ENCODE data around the gene FREM1. TPM values are rescaled to one million over a fixed set of nuclear protein-coding genes. Genes with fewer than 3 reads are reported as not detected.

Gene FREM1
- total and polyA plus RNA-seq, 4 donors, result 6.9 to 18.9 (median 14.6) TPM

DNA sequence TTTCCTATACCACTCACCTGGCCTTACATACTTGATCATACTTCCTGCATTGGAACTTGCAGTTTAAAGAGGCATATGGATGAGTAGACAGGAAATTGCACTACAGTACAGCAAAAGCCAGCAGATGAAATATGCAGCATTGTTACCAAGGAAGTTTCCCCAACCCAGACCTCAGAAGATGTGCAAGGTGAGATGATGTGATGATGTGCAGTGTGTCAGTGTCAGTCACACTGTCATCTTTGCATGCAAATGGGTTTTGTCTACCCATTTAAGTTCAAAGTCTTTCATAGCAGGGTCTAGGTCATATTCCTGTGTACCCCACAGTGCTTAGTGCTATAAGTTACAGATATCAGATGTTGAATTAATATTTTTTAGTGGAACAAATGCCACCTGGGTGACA is 98.4 kb downstream of the FREM1 start:
- H3K9me3 ChIP-seq (ENCODE audit: control insufficient read depth, low read length), result no peaks in the 10 kb centered on the region
- no peaks in the 10 kb centered on the region for H3K27me3 ChIP-seq (ENCODE audit: control insufficient read depth in 1 of 2, insufficient read depth in 2 of 2, low read length in 1 of 2)
- peaks cover 0 to 2% of the 10 kb centered on the region in 2 donors for H3K36me3 ChIP-seq (ENCODE audit: control insufficient read depth in 1 of 2, insufficient read depth in 2 of 2, low read length in 1 of 2)
- no peaks in the 10 kb centered on the region for H3K4me1 ChIP-seq (ENCODE audit: control insufficient read depth in 1 of 2, insufficient read depth in 2 of 2, low read length in 2 of 2)
- no peak overlapping the region for H3K4me3 ChIP-seq (ENCODE audit: low read length in 2 of 2)
- ATAC-seq (ENCODE audit: low FRiP score) (no peak), DNase-seq (no peak)
- no peak overlapping the region for H3K27ac ChIP-seq (ENCODE audit: low read depth in 1 of 2, low read length in 2 of 2)
- intact Hi-C loops (cut with DNase I), result no loop called here

DNA sequence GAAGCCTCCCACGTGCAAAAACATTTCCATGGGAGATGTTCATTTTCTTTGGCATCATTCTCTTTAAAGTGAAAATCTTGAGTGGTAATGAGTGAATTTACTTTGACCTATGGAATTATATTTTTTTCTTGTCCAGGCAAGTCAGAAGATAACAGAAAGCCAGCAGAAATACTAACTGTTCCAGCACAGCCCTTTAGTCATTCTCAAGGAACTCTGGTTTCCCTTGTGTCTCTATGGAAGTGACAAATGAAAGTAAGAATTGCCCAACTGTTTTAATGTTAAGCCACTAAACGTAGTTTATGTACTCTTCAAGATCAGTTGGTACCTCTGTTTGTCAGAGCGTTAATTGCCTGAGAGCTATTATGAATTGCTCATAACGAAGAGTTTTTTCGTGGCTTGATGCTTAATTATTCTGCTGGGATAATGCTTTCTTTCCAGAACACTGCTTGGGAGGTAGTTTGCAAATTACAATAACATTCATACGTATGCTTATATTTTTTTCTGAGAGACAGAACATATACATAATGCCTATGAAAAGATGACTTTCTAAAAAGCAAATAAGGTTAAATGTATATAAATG is 103.2 kb downstream of the FREM1 start:
- Histone ChIP-seq H3K27me3 (ENCODE audit: control insufficient read depth in 1 of 2, insufficient read depth in 2 of 2, low read length in 1 of 2) (no peaks in the 10 kb centered on the region), H3K4me1 (ENCODE audit: control insufficient read depth in 1 of 2, insufficient read depth in 2 of 2, low read length in 2 of 2) (no peaks in the 10 kb centered on the region), H3K27ac (ENCODE audit: low read depth in 1 of 2, low read length in 2 of 2) (no peak overlapping the region), H3K36me3 (ENCODE audit: control insufficient read depth in 1 of 2, insufficient read depth in 2 of 2, low read length in 1 of 2) (peaks cover 0 to 4% of the 10 kb centered on the region in 2 donors), H3K9me3 (ENCODE audit: control insufficient read depth, low read length) (no peaks in the 10 kb centered on the region), H3K4me3 (ENCODE audit: low read length in 2 of 2) (no peak overlapping the region)
- 59 to 64% methylated on average over 6 of the region's 6 CpGs for WGBS, 2 donors
- ATAC-seq (ENCODE audit: low FRiP score) (no peak), DNase-seq (no peak)
- intact Hi-C loops (cut with DNase I), result no loop called here

DNA sequence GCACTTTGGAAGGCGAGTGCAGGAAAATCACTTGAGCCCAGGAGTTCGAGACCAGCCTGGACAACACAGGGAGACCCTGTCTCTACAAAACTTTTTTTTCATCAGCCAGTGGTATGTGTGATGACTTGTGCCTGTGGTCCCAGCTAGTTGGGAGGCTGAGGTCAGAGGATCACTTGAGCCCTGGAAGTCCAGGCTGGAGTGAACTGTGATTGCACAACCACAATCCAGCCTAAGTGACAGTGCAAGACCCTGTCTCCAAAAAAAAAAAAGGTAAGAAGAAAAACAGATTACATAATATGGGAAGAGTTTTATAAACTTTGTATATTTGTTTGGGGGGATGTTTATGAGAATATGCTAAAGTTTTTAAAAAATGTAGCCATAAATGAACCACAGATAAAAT is 111.2 kb downstream of the FREM1 start:
- Histone ChIP-seq H3K27ac (ENCODE audit: low read depth in 1 of 2, low read length in 2 of 2) (no peak overlapping the region), H3K9me3 (ENCODE audit: control insufficient read depth, low read length) (no peaks in the 10 kb centered on the region), H3K4me1 (ENCODE audit: control insufficient read depth in 1 of 2, insufficient read depth in 2 of 2, low read length in 2 of 2) (no peaks in the 10 kb centered on the region), H3K27me3 (ENCODE audit: control insufficient read depth in 1 of 2, insufficient read depth in 2 of 2, low read length in 1 of 2) (no peaks in the 10 kb centered on the region), H3K36me3 (ENCODE audit: control insufficient read depth in 1 of 2, insufficient read depth in 2 of 2, low read length in 1 of 2) (peaks cover 0 to 4% of the 10 kb centered on the region in 2 donors), H3K4me3 (ENCODE audit: low read length in 2 of 2) (no peak overlapping the region)
- intact Hi-C loops (cut with DNase I), result no loop called here
- DNase-seq, result no peak
- 94 to 98% methylated on average over 2 of the region's 2 CpGs for WGBS, 2 donors
- ATAC-seq (ENCODE audit: low FRiP score), result no peak

DNA sequence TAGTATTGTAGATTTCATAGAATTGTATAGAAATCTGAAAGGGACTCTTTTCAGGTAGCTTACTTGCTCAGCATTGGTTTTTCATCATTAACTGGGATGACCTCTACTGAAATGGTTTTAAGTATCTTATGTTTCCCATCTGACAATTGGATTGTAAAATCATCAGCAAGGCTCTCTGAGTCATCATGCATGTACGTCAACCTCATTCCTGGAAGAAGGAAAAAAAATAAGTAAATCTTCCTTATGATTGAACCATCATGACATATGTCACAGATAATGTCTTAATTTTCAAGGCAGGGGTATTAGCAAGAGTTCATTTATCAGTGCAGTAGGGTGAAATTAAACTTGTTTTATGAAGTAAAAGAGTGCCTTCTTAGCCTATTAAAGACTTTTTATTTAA is 112.8 kb downstream of the FREM1 start:
- no peaks in the 10 kb centered on the region for H3K4me1 ChIP-seq (ENCODE audit: control insufficient read depth in 1 of 2, insufficient read depth in 2 of 2, low read length in 2 of 2)
- no peaks in the 10 kb centered on the region for H3K9me3 ChIP-seq (ENCODE audit: control insufficient read depth, low read length)
- no peak for DNase-seq
- ATAC-seq (ENCODE audit: low FRiP score), result no peak
- no peaks in the 10 kb centered on the region for H3K27me3 ChIP-seq (ENCODE audit: control insufficient read depth in 1 of 2, insufficient read depth in 2 of 2, low read length in 1 of 2)
- WGBS, 2 donors, result 72 to 81% methylated on average over 1 of the region's 1 CpG
- H3K27ac ChIP-seq (ENCODE audit: low read depth in 1 of 2, low read length in 2 of 2), result no peak overlapping the region
- no peak overlapping the region for H3K4me3 ChIP-seq (ENCODE audit: low read length in 2 of 2)
- H3K36me3 ChIP-seq (ENCODE audit: control insufficient read depth in 1 of 2, insufficient read depth in 2 of 2, low read length in 1 of 2), result peaks cover 0 to 6% of the 10 kb centered on the region in 2 donors
- intact Hi-C loops (cut with DNase I), result no loop called here

DNA sequence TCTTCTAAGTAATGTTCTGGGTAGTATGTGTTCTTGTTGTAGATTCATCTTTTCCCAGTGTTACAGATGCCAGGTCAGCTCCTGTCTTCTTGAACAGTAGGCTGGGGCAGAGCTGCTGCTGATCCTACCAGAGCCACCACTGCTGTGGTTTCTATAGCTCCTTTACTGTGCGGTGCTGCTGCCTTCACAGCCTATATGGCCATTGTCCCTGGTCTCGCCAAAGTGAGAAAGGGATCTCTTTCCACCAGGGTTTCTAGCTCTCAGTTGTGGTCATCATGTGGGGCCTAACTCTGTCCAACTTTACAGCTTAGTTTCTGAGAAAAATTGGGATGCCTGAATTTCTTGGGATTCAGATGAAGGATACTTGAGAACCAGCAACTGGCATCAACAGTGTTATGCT is 116.8 kb downstream of the FREM1 start:
- Histone ChIP-seq H3K4me1 (ENCODE audit: control insufficient read depth in 1 of 2, insufficient read depth in 2 of 2, low read length in 2 of 2) (no peaks in the 10 kb centered on the region), H3K36me3 (ENCODE audit: control insufficient read depth in 1 of 2, insufficient read depth in 2 of 2, low read length in 1 of 2) (peaks cover 0 to 6% of the 10 kb centered on the region in 2 donors), H3K4me3 (ENCODE audit: low read length in 2 of 2) (no peak overlapping the region), H3K27ac (ENCODE audit: low read depth in 1 of 2, low read length in 2 of 2) (no peak overlapping the region), H3K9me3 (ENCODE audit: control insufficient read depth, low read length) (no peaks in the 10 kb centered on the region), H3K27me3 (ENCODE audit: control insufficient read depth in 1 of 2, insufficient read depth in 2 of 2, low read length in 1 of 2) (no peaks in the 10 kb centered on the region)
- intact Hi-C loops (cut with DNase I), result no loop called here
- DNase-seq (no peak), ATAC-seq (ENCODE audit: low FRiP score) (no peak)
- 94 to 97% methylated on average over 2 of the region's 2 CpGs for WGBS, 2 donors

DNA sequence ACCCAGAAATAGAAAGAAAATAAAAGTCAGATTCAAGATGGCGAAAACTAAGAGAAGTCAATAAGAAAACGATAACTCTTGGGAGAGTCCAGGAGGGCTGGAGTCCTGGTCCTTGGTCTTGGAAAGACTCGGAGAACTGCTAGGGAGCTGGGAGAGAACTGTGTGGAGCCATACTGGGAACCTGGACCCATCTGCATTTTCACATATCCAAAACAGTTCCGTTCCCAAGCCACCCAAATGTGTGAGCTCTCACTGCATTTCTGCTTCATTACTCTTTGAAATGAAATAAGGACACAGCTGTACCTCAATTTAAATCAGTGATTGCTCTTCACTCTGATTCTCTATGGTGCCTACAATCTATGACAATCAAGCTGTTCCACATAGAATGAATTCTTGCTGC is 119.6 kb downstream of the FREM1 start:
- H3K27me3 ChIP-seq (ENCODE audit: control insufficient read depth in 1 of 2, insufficient read depth in 2 of 2, low read length in 1 of 2), result no peaks in the 10 kb centered on the region
- ATAC-seq (ENCODE audit: low FRiP score), result no peak
- DNase-seq, result no peak
- H3K4me3 ChIP-seq (ENCODE audit: low read length in 2 of 2), result no peak overlapping the region
- intact Hi-C loops (cut with DNase I), result no loop called here
- WGBS, 2 donors, result 80 to 94% methylated on average over 4 of the region's 4 CpGs
- H3K9me3 ChIP-seq (ENCODE audit: control insufficient read depth, low read length), result no peaks in the 10 kb centered on the region
- no peaks in the 10 kb centered on the region for H3K4me1 ChIP-seq (ENCODE audit: control insufficient read depth in 1 of 2, insufficient read depth in 2 of 2, low read length in 2 of 2)
- H3K36me3 ChIP-seq (ENCODE audit: control insufficient read depth in 1 of 2, insufficient read depth in 2 of 2, low read length in 1 of 2), result peaks cover 0 to 2% of the 10 kb centered on the region in 2 donors
- no peak overlapping the region for H3K27ac ChIP-seq (ENCODE audit: low read depth in 1 of 2, low read length in 2 of 2)

DNA sequence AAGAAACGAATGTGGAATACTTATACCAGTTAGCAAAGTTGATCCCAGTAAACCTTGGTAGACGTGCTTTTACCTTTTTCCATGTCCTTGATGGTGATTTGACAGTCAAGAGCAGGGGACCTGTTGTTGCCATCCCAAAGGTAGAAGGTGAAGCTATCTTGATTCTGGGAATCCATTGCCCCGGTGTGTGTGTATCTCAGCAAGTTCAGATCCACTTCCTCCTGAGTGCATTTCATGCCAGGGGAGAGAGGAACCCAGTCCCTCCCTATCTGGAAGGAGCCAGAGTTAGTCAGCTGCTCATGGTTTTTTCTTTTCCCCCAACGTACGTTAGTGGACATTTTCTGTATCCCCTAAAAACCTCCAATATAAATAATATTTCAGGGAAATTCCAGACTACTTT is 121.4 kb downstream of the FREM1 start:
- 81 to 84% methylated on average over 5 of the region's 5 CpGs for WGBS, 2 donors

DNA sequence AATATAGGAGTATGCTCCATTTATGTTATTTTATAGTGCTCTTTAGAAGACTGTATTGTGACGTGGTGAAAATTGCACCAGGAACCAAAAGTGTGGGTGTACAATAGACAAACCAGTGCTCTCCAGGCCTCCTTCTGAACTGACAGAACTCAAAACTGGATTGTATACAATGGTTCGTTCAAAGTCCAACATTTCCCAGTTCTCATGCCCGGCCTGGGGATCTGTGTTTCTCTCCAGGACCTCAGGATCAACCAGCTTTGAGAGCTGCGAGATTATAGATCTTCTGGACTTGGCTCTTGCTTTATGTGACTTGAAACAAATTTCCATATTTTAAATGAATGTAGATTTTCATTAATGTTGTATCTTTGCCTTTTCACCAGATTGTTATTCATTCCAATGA is 126.9 kb downstream of the FREM1 start:
- ATAC-seq (ENCODE audit: low FRiP score) (no peak), DNase-seq (no peak)
- 75 to 90% methylated on average over 4 of the region's 4 CpGs for WGBS, 2 donors
- Histone ChIP-seq H3K27ac (ENCODE audit: low read depth in 1 of 2, low read length in 2 of 2) (no peak overlapping the region), H3K9me3 (ENCODE audit: control insufficient read depth, low read length) (no peaks in the 10 kb centered on the region), H3K36me3 (ENCODE audit: control insufficient read depth in 1 of 2, insufficient read depth in 2 of 2, low read length in 1 of 2) (peaks cover 0 to 4% of the 10 kb centered on the region in 2 donors), H3K27me3 (ENCODE audit: control insufficient read depth in 1 of 2, insufficient read depth in 2 of 2, low read length in 1 of 2) (no peaks in the 10 kb centered on the region), H3K4me1 (ENCODE audit: control insufficient read depth in 1 of 2, insufficient read depth in 2 of 2, low read length in 2 of 2) (no peaks in the 10 kb centered on the region), H3K4me3 (ENCODE audit: low read length in 2 of 2) (no peak overlapping the region)
- intact Hi-C loops (cut with DNase I), result no loop called here

More for the DNA sequence above, 121.4 kb downstream of the FREM1 start:
- intact Hi-C loops (cut with DNase I), result no loop called here
- H3K9me3 ChIP-seq (ENCODE audit: control insufficient read depth, low read length), result no peaks in the 10 kb centered on the region
- peaks cover 2% of the 10 kb centered on the region in 2 donors for H3K36me3 ChIP-seq (ENCODE audit: control insufficient read depth in 1 of 2, insufficient read depth in 2 of 2, low read length in 1 of 2)
- H3K27ac ChIP-seq (ENCODE audit: low read depth in 1 of 2, low read length in 2 of 2), result no peak overlapping the region
- H3K4me3 ChIP-seq (ENCODE audit: low read length in 2 of 2), result no peak overlapping the region
- ATAC-seq (ENCODE audit: low FRiP score) (no peak), DNase-seq (no peak)
- no peaks in the 10 kb centered on the region for H3K4me1 ChIP-seq (ENCODE audit: control insufficient read depth in 1 of 2, insufficient read depth in 2 of 2, low read length in 2 of 2)
- H3K27me3 ChIP-seq (ENCODE audit: control insufficient read depth in 1 of 2, insufficient read depth in 2 of 2, low read length in 1 of 2), result no peaks in the 10 kb centered on the region

DNA sequence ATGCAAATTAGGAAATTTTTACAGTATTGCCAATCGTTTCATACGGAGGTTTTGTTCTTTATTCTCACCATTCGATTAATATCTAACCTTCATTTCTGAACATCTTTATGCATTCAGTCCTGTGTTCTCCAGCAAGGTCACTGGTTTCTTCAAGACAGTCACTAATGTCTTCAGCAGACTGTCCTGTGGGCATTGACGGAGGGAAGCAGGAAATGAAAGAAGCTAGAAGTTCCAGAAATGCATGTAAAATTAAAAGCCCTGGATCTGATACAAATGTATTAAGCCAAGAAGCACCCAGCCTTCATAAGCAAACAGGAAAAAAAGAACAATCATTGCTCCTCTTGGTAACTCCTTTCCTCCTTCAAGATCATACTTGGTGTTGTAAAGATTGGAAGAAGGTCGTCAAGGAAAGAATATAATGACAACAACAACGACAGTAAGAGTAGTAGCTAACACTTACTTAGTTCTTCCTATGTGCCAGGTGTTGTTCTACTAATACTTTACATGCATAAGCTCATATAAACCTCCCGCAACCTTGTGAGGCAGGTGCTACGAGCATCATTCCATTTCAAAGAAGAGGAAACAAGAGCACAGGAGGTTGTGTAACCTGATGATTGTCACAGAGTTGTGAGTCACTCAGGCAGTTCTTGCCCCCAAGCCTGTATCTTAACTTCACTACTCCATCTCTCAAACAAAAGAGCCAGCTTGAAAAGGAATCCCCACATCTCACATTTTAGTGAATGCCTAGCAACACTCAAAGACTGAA is 127.8 kb downstream of the FREM1 start:
- Histone ChIP-seq H3K27me3 (ENCODE audit: control insufficient read depth in 1 of 2, insufficient read depth in 2 of 2, low read length in 1 of 2) (no peaks in the 10 kb centered on the region), H3K36me3 (ENCODE audit: control insufficient read depth in 1 of 2, insufficient read depth in 2 of 2, low read length in 1 of 2) (peaks cover 0 to 4% of the 10 kb centered on the region in 2 donors), H3K9me3 (ENCODE audit: control insufficient read depth, low read length) (no peaks in the 10 kb centered on the region), H3K4me1 (ENCODE audit: control insufficient read depth in 1 of 2, insufficient read depth in 2 of 2, low read length in 2 of 2) (no peaks in the 10 kb centered on the region), H3K4me3 (ENCODE audit: low read length in 2 of 2) (no peak overlapping the region), H3K27ac (ENCODE audit: low read depth in 1 of 2, low read length in 2 of 2) (no peak overlapping the region)
- DNase-seq, result no peak
- WGBS, 2 donors, result 86 to 90% methylated on average over 8 of the region's 8 CpGs
- ATAC-seq (ENCODE audit: low FRiP score), result no peak
- intact Hi-C loops (cut with DNase I), result no loop called here
